NCI-H82 (cell line): ENCODE data around the gene RIMS3.
"Not testable (repeated sequence)": the region's sequence is repeated elsewhere in the genome, so short reads cannot be mapped to it uniquely, and the experiment has no call there.

ENCODE experiments used
- DNase-seq: peaks from one replicate; lab custom pipeline; 2025; lab: John Stamatoyannopoulos, UW

Gene RIMS3

DNA sequence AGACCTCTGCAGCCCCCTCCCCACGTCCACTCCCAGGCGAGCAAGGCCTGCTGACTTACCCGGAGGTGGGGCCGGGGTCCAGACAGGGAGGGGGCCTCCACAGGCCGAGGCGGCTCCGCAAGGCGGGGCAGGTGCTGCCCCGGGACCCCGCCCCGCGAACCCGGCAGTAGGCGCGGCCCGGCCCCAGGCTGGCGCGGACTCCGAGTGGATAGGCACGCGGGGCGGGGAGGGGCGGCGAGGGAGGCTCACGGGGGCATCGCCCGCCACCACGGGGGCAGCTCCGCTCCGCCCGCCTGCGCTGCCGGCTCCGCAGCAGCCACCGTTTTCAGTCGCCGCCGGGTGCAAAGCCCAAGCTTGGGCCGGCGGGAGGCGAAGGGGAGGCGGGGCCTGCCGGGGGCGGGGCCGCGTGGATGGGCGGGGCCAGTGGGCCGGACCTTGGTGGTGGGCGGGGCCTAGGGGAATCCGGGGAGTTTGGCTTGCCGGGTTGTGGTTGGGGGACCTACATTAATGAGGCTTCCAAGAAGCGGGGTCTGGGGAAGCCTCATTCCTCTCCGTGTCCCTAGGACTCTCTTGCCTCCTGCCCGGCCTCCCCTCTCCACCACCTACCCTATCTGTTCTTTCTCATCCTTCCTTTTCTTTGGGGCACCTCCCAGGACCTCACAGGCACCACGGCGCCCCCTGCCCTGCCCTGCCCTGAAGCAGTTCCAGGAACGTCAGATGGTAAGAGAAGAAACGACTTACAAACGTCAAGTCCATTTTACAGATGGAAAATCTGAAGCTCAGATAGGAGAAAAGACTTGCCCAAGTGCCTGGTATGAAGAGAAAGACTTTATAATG lies at the start of gene RIMS3:
RIMS3 (minus strand) TSS at position 348 of the 837 bp plus-strand sequence. CDS start 23,757 bp downstream, outside the sequence.
- DNase-seq: peak; percentile 86

DNA sequence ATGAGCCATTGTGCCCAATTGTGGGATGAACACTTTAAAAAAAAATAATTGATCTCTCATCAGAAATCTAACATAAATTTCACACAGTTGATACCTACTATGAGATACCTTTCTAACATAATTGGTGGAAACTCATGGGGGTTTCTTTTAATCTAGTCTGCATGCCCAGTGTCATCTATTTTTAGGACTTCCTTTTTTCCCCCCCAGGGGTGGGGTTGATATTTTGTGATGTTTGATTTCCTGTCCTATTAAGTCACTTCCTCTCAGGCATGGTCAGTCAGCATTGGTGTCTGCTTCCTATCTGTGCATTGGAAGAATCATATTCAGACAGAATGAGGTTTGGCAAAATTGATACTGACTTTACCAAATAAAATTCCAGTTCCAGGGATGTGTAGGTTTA lies 47.5 kb upstream of the RIMS3 start:
- no peak for DNase-seq

DNA sequence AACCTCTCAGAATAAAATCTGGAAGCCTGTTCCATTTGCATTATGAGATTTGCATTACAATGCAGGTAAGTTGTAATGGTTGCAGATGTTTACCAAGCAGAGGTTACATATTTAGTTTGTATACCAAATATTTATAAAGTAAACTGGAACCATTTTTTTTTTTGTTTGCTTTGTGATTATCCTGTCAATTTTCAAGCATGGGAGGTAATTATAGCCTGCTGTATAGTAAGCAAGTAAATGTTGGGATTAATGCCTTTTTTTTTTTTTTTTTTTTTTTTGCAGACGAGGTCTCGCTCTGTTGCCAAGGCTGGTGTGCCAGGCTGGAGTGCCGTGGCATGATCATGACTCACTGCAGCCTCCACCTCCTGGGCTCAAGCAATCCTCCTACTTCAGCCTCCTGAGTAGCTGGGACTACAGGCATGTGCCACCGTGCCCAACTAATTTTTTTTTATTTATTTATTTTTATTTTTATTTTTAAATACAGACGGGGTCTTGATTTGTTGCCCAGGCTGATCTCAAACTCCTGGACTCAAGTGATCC lies 47.0 kb upstream of the RIMS3 start:
- no peak for DNase-seq

- DNase-seq: no peak
Measured at GRCh38 chr1:40711465-40712404, 46.3 kb upstream of the RIMS3 start.

DNA sequence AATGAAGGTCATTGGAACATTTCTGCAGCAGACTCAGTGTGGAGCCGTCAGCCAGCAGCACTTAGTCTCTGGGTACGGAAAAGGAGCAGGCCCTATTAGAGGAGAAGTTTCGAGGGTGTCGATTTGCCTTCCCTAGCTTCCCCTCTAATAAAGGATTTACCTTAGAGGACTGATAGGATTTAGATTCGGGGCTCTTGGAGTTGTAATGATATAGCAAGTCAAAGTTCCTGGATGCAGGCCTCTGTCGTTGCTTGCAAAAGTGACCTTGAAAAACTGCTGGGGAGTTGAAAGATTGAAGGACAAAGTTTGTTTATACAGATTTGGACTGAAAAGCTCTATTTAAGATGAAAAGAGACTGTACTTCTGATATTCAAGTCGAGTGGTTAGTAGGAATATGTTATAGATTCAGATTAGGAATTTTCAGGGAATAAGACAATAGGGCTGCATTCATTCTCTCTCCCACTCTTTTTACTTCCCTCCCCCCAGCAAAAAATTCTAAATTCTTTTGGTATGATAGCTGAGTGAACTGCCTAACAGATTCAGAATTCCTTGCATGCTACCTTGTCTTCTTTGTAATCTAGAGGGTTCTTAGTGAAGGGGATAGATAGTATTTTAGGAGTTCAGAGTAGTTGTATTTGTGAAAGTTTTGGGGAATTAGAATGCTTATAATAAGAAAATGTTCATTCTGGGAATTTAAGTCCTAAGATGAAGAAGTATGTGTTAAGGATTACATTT lies 45.3 kb upstream of the RIMS3 start:
- DNase-seq: peak; percentile 67

DNA sequence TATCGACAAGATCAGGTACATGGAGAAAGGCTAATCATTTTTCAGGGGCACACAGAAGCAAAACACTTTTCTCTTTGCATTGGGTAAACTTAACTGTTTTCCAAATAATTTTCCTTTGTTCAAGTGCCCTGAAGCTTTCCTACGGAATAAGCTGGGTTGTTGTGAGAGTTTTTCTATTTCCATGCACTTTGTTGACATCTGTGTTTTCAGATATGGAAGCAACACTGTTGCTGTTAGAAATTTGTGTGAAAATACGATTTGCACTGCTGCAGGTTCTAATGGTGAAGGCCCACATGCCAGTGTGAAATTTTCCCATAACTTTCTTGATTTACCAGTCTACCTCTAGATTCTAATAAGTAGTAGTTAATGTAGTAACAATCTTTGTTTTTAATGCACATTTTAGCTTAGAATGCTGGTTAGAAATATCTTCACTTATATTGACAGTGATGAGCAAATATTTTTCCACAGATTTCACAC lies 44.4 kb upstream of the RIMS3 start:
- DNase-seq: no peak

DNA sequence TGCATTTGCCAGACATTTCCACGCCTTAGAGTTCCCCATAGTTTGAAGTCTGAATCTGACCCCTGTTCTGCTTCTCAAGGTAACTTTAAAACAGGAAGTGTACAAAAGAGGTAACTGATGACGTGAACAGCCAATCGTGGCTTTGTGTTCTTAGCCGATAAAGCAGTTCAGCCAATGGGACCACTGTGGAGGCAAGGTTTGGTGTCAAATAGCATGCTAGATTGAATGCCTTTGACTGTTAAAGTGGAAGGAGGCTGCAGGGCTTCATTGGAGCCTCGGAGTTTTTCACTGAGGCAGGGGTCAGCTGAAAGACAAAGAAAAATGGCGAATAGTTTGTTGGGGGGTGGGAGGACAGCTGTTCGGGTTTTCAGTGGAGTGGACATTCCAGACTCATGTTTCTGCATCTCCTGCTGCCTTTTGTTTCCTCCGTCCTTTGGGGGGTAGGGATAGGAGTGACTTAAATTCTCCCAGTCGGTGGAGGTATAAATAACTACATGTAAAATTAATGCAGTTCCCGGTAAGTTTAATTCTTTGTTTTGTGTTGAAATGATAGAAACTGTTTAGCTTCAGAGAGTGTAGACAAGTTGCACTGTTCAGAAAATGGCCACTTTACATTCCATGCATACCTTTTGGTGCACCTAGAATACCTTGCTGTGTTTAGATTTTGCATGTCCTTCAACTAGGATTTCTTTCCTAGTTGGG lies 43.8 kb upstream of the RIMS3 start:
- DNase-seq: peak; percentile 98

DNA sequence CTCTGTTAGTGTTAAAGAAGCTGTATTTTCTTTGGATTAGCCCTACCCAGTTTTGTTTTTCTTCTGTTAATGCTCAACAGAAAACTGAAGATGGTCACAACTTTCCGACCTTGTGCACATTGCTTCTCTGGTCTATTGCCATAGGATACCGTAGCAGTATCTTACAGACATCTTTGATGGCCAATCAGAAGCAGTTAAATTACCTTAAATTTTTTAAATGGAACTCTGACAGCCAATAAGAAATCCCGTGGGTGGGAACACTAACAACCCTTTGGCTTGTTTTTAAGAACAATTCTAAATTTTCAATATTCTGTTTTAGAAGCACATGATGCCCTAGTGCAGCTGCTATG lies 43.2 kb upstream of the RIMS3 start:
- peak; percentile 92 for DNase-seq

- no peak for DNase-seq
Measured at GRCh38 chr1:40706626-40707025, 41.1 kb upstream of the RIMS3 start.

- no peak for DNase-seq
Measured at GRCh38 chr1:40704817-40705733, 39.6 kb upstream of the RIMS3 start.

DNA sequence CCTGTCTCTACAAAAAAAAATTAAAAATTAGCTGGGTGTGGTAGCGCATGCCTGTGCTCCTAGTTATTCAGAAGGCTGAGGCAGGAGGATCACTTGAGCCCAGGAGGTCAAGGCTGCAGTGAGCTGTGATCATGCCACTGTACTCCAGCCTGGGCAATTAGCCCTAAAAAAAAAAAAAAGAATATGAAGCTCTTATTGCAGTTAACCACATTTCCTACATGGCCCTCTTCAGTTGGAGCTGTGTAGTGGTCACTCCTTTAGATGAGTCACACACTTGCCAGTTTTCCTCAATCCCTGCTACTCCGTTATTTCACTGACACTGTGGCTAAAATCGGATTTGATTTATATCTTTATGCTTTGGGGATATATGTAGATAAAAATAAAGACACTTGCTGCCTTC lies 37.8 kb upstream of the RIMS3 start:
- DNase-seq: no peak

GRCh38 chr1:40702810-40703209 lies 37.3 kb upstream of the RIMS3 start:
- DNase-seq: not testable (repeated sequence)

GRCh38 chr1:40701684-40702083 lies 36.2 kb upstream of the RIMS3 start:
- peak; percentile 72 for DNase-seq

DNA sequence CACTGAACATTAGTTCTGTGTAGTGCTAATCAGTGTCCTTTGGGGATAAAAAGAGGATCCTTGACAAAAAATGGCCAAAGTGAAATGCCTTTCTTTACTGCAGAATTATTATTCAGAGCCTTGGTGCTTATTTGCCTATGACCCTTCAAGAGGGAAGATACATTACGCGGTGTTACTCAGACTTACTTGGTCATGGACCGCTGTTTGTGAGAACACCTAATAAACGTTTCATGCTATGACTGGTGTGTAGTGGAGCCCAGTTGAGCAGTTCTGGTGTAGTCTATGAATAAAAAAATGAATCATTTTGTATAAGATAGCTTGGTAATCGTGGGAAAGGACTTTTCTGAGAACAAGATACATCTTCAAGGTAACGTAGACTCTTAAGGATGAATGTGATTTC lies 34.3 kb upstream of the RIMS3 start:
- DNase-seq: no peak

DNA sequence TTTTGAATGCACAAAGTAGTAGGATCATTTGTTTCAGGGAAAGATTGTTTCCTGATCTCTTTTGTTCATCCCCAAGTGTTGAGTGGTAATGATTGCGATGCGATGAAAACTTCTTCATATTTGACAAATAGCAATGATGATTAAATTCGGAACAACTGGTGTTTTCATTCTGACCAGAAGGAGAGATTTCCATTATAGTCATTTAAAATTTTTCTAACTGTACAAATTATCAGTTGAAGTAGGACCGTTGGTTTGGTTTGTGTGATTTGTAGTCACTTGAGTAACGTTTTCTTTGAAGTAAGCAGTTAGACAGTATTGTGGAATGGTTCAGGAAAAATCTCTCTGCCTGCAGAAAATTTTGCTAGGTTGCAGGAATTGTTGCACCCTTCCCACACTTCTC lies 32.0 kb upstream of the RIMS3 start:
- DNase-seq: no peak

DNA sequence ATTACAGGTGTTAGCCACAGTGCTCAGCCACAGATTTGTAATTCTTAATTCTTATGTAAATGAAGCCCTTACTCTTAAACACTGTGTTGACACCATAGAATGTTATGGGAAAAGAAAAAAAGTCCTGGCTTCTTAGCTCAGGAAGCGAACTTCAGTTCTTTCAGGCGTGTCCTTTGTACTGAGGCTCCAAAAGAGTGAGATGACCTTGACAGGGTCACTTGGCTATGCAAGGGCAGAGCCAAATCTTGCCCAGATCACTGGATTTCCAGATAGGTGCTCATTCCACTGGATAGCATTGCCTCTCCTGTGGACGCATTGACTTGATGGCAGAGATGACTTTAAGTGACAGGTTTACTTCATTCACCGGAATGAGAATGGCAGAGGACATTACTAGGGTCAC lies 30.8 kb upstream of the RIMS3 start:
- no peak for DNase-seq

- no peak for DNase-seq
Measured at GRCh38 chr1:40694353-40694874, 28.9 kb upstream of the RIMS3 start.

GRCh38 chr1:40693425-40693824 lies 27.9 kb upstream of the RIMS3 start:
- no peak for DNase-seq

GRCh38 chr1:40692429-40692895 lies 27.0 kb upstream of the RIMS3 start:
- peak; percentile 71 for DNase-seq
